HEK293 (cell line): Measurements from ENCODE around the gene ZNF69.
"Not testable (repeated sequence)": the region's sequence is repeated elsewhere in the genome, so short reads cannot be mapped to it uniquely, and the experiment has no call there.

Experiments used
- CTCF ChIA-PET: fragments of 350-600 bp; formaldehyde crosslinking; extraction: SDS; loops from one replicate; lab custom pipeline; 2021; ENCODE audit warnings: antibody characterized with exemption; lab: Yijun Ruan, JAX
- POLR2A ChIA-PET: fragments of 300-600 bp; formaldehyde crosslinking; extraction: SDS; loops from one replicate; lab custom pipeline; 2020; ENCODE audit warnings: antibody characterized with exemption, inconsistent platforms; lab: Yijun Ruan, JAX
- H3K27ac ChIP-seq: fragments of 200-500 bp; sonication (Bioruptor generic); 2 replicates; pipeline ENCODE4 v1.5.1; 2014; ENCODE audit warnings: low read depth, low read length, control low read depth, inconsistent platforms; ENCODE audit errors: extremely low read depth
- H3K36me3 ChIP-seq, 2 experiments: fragments of 200-500 bp in 1 of 2; sonication (Bioruptor generic) in 1 of 2; 1 replicate in 1 of 2; 2 replicates in 1 of 2; pipeline ENCODE4 v1.5.1; 2014 to 2017; ENCODE audit warnings: inconsistent platforms in 2 of 2, low read length in 2 of 2; ENCODE audit not compliant: control insufficient read depth in 2 of 2, insufficient read depth in 1 of 2
- H3K4me1 ChIP-seq: fragments of 200-500 bp; sonication (Bioruptor generic); 2 replicates; pipeline ENCODE4 v1.5.1; 2014; ENCODE audit warnings: mild to moderate bottlenecking, low read length, inconsistent platforms; ENCODE audit not compliant: control insufficient read depth, insufficient read depth
- H3K4me3 ChIP-seq: 2 replicates; pipeline ENCODE4 v1.5.1; 2011; ENCODE audit warnings: low read depth, mild to moderate bottlenecking, control low read depth, low read length, moderate library complexity
- H3K9me3 ChIP-seq: fragments of 200-500 bp; sonication (Bioruptor generic); 2 replicates; pipeline ENCODE4 v1.5.1; 2014; ENCODE audit warnings: low read depth, low read length, inconsistent platforms; ENCODE audit not compliant: control insufficient read depth, insufficient read depth
- GFI1B ChIP-seq: fragments of 450-650 bp; formaldehyde crosslinking; IDR thresholded peaks from 2 replicates; pipeline ENCODE4 v1.5.1; 2016; ENCODE audit warnings: missing biosample characterization, missing genetic modification characterization
- GLI2 ChIP-seq: fragments of 450-650 bp; formaldehyde crosslinking; IDR thresholded peaks from 2 replicates; pipeline ENCODE4; 2017; ENCODE audit warnings: missing biosample characterization, missing genetic modification characterization, low read depth, borderline replicate concordance
- KLF1 ChIP-seq: fragments of 450-650 bp; formaldehyde crosslinking; IDR thresholded peaks from 2 replicates; pipeline ENCODE4 v1.5.1; 2016; ENCODE audit warnings: missing biosample characterization, missing genetic modification characterization
- KLF17 ChIP-seq: fragments of 450-650 bp; formaldehyde crosslinking; IDR thresholded peaks from 2 replicates; pipeline ENCODE4 v1.5.1; 2016; ENCODE audit warnings: missing biosample characterization, missing genetic modification characterization
- KLF9 ChIP-seq: fragments of 450-650 bp; formaldehyde crosslinking; IDR thresholded peaks from 2 replicates; pipeline ENCODE4 v1.5.1; 2016; ENCODE audit warnings: missing biosample characterization, missing genetic modification characterization, low read depth
- MEIS1 ChIP-seq: sonication (generic); formaldehyde crosslinking; IDR thresholded peaks from 2 replicates; pipeline ENCODE4 v1.8.1; 2022; ENCODE audit warnings: missing genetic modification reagents, mild to moderate bottlenecking, borderline replicate concordance
- PBX3 ChIP-seq: sonication (generic); formaldehyde crosslinking; IDR thresholded peaks from 2 replicates; pipeline ENCODE4 v1.8.1; 2022; ENCODE audit warnings: mild to moderate bottlenecking, moderate library complexity, missing genetic modification reagents
- SCRT1 ChIP-seq: fragments of 450-650 bp; formaldehyde crosslinking; IDR thresholded peaks from 2 replicates; pipeline ENCODE4 v1.5.1; 2016; ENCODE audit warnings: missing biosample characterization, missing genetic modification characterization, borderline replicate concordance
- SETDB1 ChIP-seq: IDR thresholded peaks from one replicate; pipeline ENCODE4 v1.6.1; 2017; ENCODE audit warnings: mild to moderate bottlenecking, low read length, moderate library complexity, mixed read lengths; ENCODE audit not compliant: insufficient read length
- ZBTB21 ChIP-seq: fragments of 450-650 bp; formaldehyde crosslinking; IDR thresholded peaks from 2 replicates; pipeline ENCODE4 v1.5.1; 2017; ENCODE audit warnings: missing biosample characterization, missing genetic modification characterization
- ZBTB7A ChIP-seq: fragments of 450-650 bp; formaldehyde crosslinking; IDR thresholded peaks from 2 replicates; pipeline ENCODE4 v1.5.1; 2016; ENCODE audit warnings: low read depth, missing biosample characterization, missing genetic modification characterization
- ZNF121 ChIP-seq: fragments of 450-650 bp; formaldehyde crosslinking; IDR thresholded peaks from 2 replicates; pipeline ENCODE4 v1.5.1; 2016; ENCODE audit warnings: missing biosample characterization, missing genetic modification characterization
- ZNF202 ChIP-seq: fragments of 450-650 bp; formaldehyde crosslinking; IDR thresholded peaks from 2 replicates; pipeline ENCODE4 v1.5.1; 2016; ENCODE audit warnings: missing biosample characterization, missing genetic modification characterization, borderline replicate concordance
- ZNF23 ChIP-seq: fragments of 450-650 bp; formaldehyde crosslinking; IDR thresholded peaks from 2 replicates; pipeline ENCODE4 v1.5.1; 2016; ENCODE audit warnings: missing biosample characterization, missing genetic modification characterization, borderline replicate concordance
- ZNF311 ChIP-seq: fragments of 450-650 bp; formaldehyde crosslinking; IDR thresholded peaks from 2 replicates; pipeline ENCODE4 v1.5.1; 2017; ENCODE audit warnings: missing biosample characterization, missing genetic modification characterization, borderline replicate concordance
- ZNF501 ChIP-seq: fragments of 450-650 bp; formaldehyde crosslinking; IDR thresholded peaks from 2 replicates; pipeline ENCODE4 v1.5.1; 2016; ENCODE audit warnings: missing biosample characterization, missing genetic modification characterization
- ZNF510 ChIP-seq: fragments of 450-650 bp; formaldehyde crosslinking; IDR thresholded peaks from 2 replicates; pipeline ENCODE4 v1.5.1; 2018; ENCODE audit warnings: mild to moderate bottlenecking, missing genetic modification characterization, missing biosample characterization; ENCODE audit not compliant: insufficient replicate concordance
- ZNF558 ChIP-seq: fragments of 450-650 bp; formaldehyde crosslinking; IDR thresholded peaks from 2 replicates; pipeline ENCODE4 v1.5.1; 2016; ENCODE audit warnings: missing biosample characterization, missing genetic modification characterization
- ZNF629 ChIP-seq: fragments of 450-650 bp; formaldehyde crosslinking; IDR thresholded peaks from 2 replicates; pipeline ENCODE4 v1.5.1; 2017; ENCODE audit warnings: missing biosample characterization, missing genetic modification characterization
- ZNF704 ChIP-seq: fragments of 450-650 bp; formaldehyde crosslinking; IDR thresholded peaks from 2 replicates; pipeline ENCODE4 v1.5.1; 2016; ENCODE audit warnings: missing biosample characterization, missing genetic modification characterization
- ZNF791 ChIP-seq: fragments of 450-650 bp; formaldehyde crosslinking; IDR thresholded peaks from 2 replicates; pipeline ENCODE4 v1.5.1; 2016; ENCODE audit warnings: missing biosample characterization, missing genetic modification characterization
- ZSCAN30 ChIP-seq: fragments of 450-650 bp; IDR thresholded peaks from 2 replicates; pipeline ENCODE4 v1.5.1; 2018; ENCODE audit warnings: missing biosample characterization, mild to moderate bottlenecking, missing genetic modification characterization, moderate library complexity

ZNF69 gene

GRCh38 chr19:11905928-11906327 lies 18.3 kb downstream of the ZNF69 start:
- no peak overlapping the region for H3K4me3 ChIP-seq
- H3K27ac ChIP-seq: no peak overlapping the region
- ChIA-PET POLR2A (no interaction called here), CTCF (no interaction called here)
- TF ChIP-seq SETDB1 (peak; percentile 94), ZSCAN30 (no peak)
- no peaks in the 10 kb centered on the region for H3K9me3 ChIP-seq
- H3K36me3 ChIP-seq: peaks cover 0 to 5% of the 10 kb centered on the region in 2 experiments; a peak in 1 of 3 replicates
- no peaks in the 10 kb centered on the region for H3K4me1 ChIP-seq

GRCh38 chr19:11911937-11912336 lies 24.4 kb downstream of the ZNF69 start:
- H3K4me1 ChIP-seq, POLR2A ChIA-PET, H3K27ac ChIP-seq, H3K9me3 ChIP-seq, H3K36me3 ChIP-seq, H3K4me3 ChIP-seq, CTCF ChIA-PET: not testable (repeated sequence)
- peak; percentile 75 for TF ChIP-seq SETDB1

- H3K9me3 ChIP-seq, POLR2A ChIA-PET: not testable (repeated sequence)
These were observed 27.0 kb downstream of the ZNF69 start for GRCh38 chr19:11914417-11915051.

GRCh38 chr19:11921852-11922495 lies 34.4 kb downstream of the ZNF69 start:
- H3K4me3 ChIP-seq: no peak overlapping the region
- no peaks in the 10 kb centered on the region for H3K4me1 ChIP-seq
- H3K27ac ChIP-seq: no peak overlapping the region
- peaks cover 0 to 2% of the 10 kb centered on the region in 2 experiments; a peak in 1 of 3 replicates for H3K36me3 ChIP-seq
- H3K9me3 ChIP-seq: no peaks in the 10 kb centered on the region
- no peak for TF ChIP-seq ZNF311 (tag by site-specific recombination)
- TF ChIP-seq GFI1B: no peak
- no peak for TF ChIP-seq KLF9 (tag by site-specific recombination)
- no peak for TF ChIP-seq ZNF704 (tag by site-specific recombination)
- no peak for TF ChIP-seq ZNF791 (tag by site-specific recombination)
- TF ChIP-seq GLI2 (tag by site-specific recombination): no peak
- TF ChIP-seq MEIS1 (CRISPR knock-in tag): no peak
- no peak for TF ChIP-seq KLF17 (tag by site-specific recombination)
- TF ChIP-seq ZNF121 (tag by site-specific recombination): no peak
- TF ChIP-seq ZBTB21 (tag by site-specific recombination): no peak
- no peak for TF ChIP-seq ZNF501
- no peak for TF ChIP-seq ZNF202 (tag by site-specific recombination)
- TF ChIP-seq ZNF23 (tag by site-specific recombination): no peak
- no peak for TF ChIP-seq SCRT1
- TF ChIP-seq ZNF629 (tag by site-specific recombination): no peak
- TF ChIP-seq ZNF558 (tag by site-specific recombination): no peak
- no peak for TF ChIP-seq ZNF510 (tag by site-specific recombination)
- TF ChIP-seq ZBTB7A (tag by site-specific recombination): no peak
- no peak for TF ChIP-seq PBX3 (CRISPR knock-in tag)
- ChIA-PET CTCF (interaction anchor here (0.6 to 3.5 kb wide), 4 partner anchors 67 to 750 kb away, joined by 3 to 29 read pairs (median 6); no protein-coding TSS in a partner anchor), POLR2A (no interaction called here)

More at GRCh38 chr19:11914417-11915051, 27.0 kb downstream of the ZNF69 start:
- H3K36me3 ChIP-seq: not testable (repeated sequence)
- CTCF ChIA-PET: interaction anchor here (0.8 kb wide), 1 partner anchor 9 kb away, joined by 4 read pairs; no protein-coding TSS in a partner anchor
- peak; percentile 57 for TF ChIP-seq KLF1 (tag by site-specific recombination)
- TF ChIP-seq, all 188 proteins: peak for 1; not testable (repeated sequence) for 187
- H3K4me3 ChIP-seq, H3K4me1 ChIP-seq, H3K27ac ChIP-seq: not testable (repeated sequence)
